IMR-90 (cell line): ENCODE data around the gene RSBN1. TPM values are rescaled to one million over a fixed set of nuclear protein-coding genes. Genes with fewer than 3 reads are reported as not detected.

Experiments used
- ATAC-seq: fragments of 200-7000 bp; cut with Tn5 transposase; 2 replicates; pipeline ENCODE4 v1.9.1; 2020; ENCODE audit warnings: low read depth, mild to moderate bottlenecking, moderate library complexity
- BruUV-seq: library from RNA; stranded (reverse); fragments of 400-500 nt; replicated peaks from 2 replicates; lab custom pipeline; 2021; lab: Mats Ljungman, UMichigan
- CTCF ChIA-PET: fragments of 300-600 bp; formaldehyde crosslinking; extraction: SDS; loops from one replicate; lab custom pipeline; 2021; ENCODE audit warnings: antibody characterized with exemption; lab: Yijun Ruan, JAX
- POLR2A ChIA-PET: fragments of 300-600 bp; sonication (Branson Sonifier 250); formaldehyde crosslinking; loops from one replicate; lab custom pipeline; 2022; ENCODE audit warnings: antibody characterized with exemption; ENCODE audit not compliant: unreplicated experiment; lab: Charles Lee
- DNase-seq: peaks from one replicate; pipeline ENCODE4 v3.0.0; 2013
- H2AFZ ChIP-seq: replicated peaks from 2 replicates; pipeline ENCODE3; 2013; ENCODE audit warnings: low read length, mild to moderate bottlenecking; ENCODE audit not compliant: poor library complexity
- H2AK5ac ChIP-seq: 2 replicates; pipeline ENCODE4 v1.6.1; 2013; ENCODE audit warnings: low read depth, low read length, inconsistent platforms
- H2AK9ac ChIP-seq: replicated peaks from 2 replicates; pipeline ENCODE3; 2013; ENCODE audit warnings: mild to moderate bottlenecking, low read depth, low read length, moderate library complexity; ENCODE audit not compliant: poor library complexity
- H2BK120ac ChIP-seq: 2 replicates; pipeline ENCODE4 v1.6.1; 2013; ENCODE audit warnings: low read depth, low read length, inconsistent platforms
- H2BK15ac ChIP-seq: 3 replicates; pipeline ENCODE4 v1.6.1; 2013; ENCODE audit warnings: low read depth, low read length, inconsistent platforms
- H2BK20ac ChIP-seq: 2 replicates; pipeline ENCODE4 v1.6.1; 2013; ENCODE audit warnings: low read depth, mild to moderate bottlenecking, inconsistent platforms, low read length, moderate library complexity
- H2BK5ac ChIP-seq: 2 replicates; pipeline ENCODE4 v1.6.1; 2013; ENCODE audit warnings: mild to moderate bottlenecking, low read depth, low read length, inconsistent platforms; ENCODE audit not compliant: poor library complexity, severe bottlenecking
- H3K14ac ChIP-seq: replicated peaks from 2 replicates; pipeline ENCODE4 v1.6.1; 2013; ENCODE audit warnings: low read depth, low read length, inconsistent platforms
- H3K18ac ChIP-seq: 2 replicates; pipeline ENCODE4 v1.6.1; 2013; ENCODE audit warnings: low read depth, low read length, control low read depth
- H3K23ac ChIP-seq: 2 replicates; pipeline ENCODE4 v1.6.1; 2013; ENCODE audit warnings: low read depth, low read length, inconsistent platforms
- H3K27ac ChIP-seq: 2 replicates; pipeline ENCODE4 v1.5.1; 2013; ENCODE audit warnings: mild to moderate bottlenecking, control low read depth, low read length; ENCODE audit not compliant: insufficient read depth
- H3K27me3 ChIP-seq: 2 replicates; pipeline ENCODE4 v1.6.1; 2013; ENCODE audit warnings: low read length; ENCODE audit not compliant: control insufficient read depth, insufficient read depth
- H3K36me3 ChIP-seq: 2 replicates; pipeline ENCODE4 v1.6.1; 2013; ENCODE audit warnings: low read length, mixed read lengths; ENCODE audit not compliant: control insufficient read depth, insufficient read depth
- H3K4ac ChIP-seq: 2 replicates; pipeline ENCODE4 v1.6.1; 2013; ENCODE audit warnings: low read depth, low read length, inconsistent platforms
- H3K4me1 ChIP-seq: 2 replicates; pipeline ENCODE4 v1.6.1; 2013; ENCODE audit warnings: low read length, mixed read lengths; ENCODE audit not compliant: control insufficient read depth, insufficient read depth
- H3K4me2 ChIP-seq: 2 replicates; pipeline ENCODE4 v1.6.1; 2013; ENCODE audit warnings: low read depth, mild to moderate bottlenecking, control low read depth, low read length, moderate library complexity
- H3K4me3 ChIP-seq: 2 replicates; pipeline ENCODE4 v1.5.1; 2013; ENCODE audit warnings: low read depth, mild to moderate bottlenecking, control low read depth, low read length, moderate library complexity; ENCODE audit not compliant: insufficient read depth
- H3K56ac ChIP-seq: 2 replicates; pipeline ENCODE4 v1.6.1; 2013; ENCODE audit warnings: low read length, inconsistent platforms; ENCODE audit not compliant: insufficient read depth; ENCODE audit errors: extremely low read depth
- H3K79me1 ChIP-seq, 2 experiments: 2 replicates each; pipeline ENCODE4 v1.6.1; 2013; ENCODE audit warnings: low read length in 2 of 2, inconsistent platforms in 1 of 2, low read depth in 1 of 2
- H3K9ac ChIP-seq: 2 replicates; pipeline ENCODE4 v1.6.1; 2013; ENCODE audit warnings: low read depth, low read length, control low read depth
- H3K9me1 ChIP-seq: 2 replicates; pipeline ENCODE4 v1.6.1; 2013; ENCODE audit warnings: low read length, inconsistent platforms; ENCODE audit not compliant: insufficient read depth
- H3K9me3 ChIP-seq: 2 replicates; pipeline ENCODE4 v1.6.1; 2013; ENCODE audit warnings: low read length; ENCODE audit not compliant: control insufficient read depth, insufficient read depth
- H4K20me1 ChIP-seq: 2 replicates; pipeline ENCODE4 v1.6.1; 2013; ENCODE audit warnings: low read length, inconsistent platforms; ENCODE audit not compliant: insufficient read depth
- H4K5ac ChIP-seq: 2 replicates; pipeline ENCODE4 v1.6.1; 2013; ENCODE audit warnings: mild to moderate bottlenecking, low read depth, low read length, control low read depth
- H4K8ac ChIP-seq, 2 experiments: 2 replicates each; pipeline ENCODE4 v1.6.1; 2013; ENCODE audit warnings: low read depth in 2 of 2, low read length in 2 of 2, control low read depth in 1 of 2, inconsistent platforms in 1 of 2
- H4K91ac ChIP-seq: 2 replicates; pipeline ENCODE4 v1.6.1; 2013; ENCODE audit warnings: low read depth, low read length, inconsistent platforms; ENCODE audit not compliant: insufficient read depth
- BHLHE40 ChIP-seq: fragments of 150-350 bp; IDR thresholded peaks from 2 replicates; pipeline ENCODE4 v1.6.1; 2016; ENCODE audit warnings: mild to moderate bottlenecking, low read depth, low read length
- CHD1 ChIP-seq: IDR thresholded peaks from 2 replicates; pipeline ENCODE4 v1.6.1; 2012; ENCODE audit warnings: low read depth, low read length, improper control_type of control experiment
- MAFK ChIP-seq: IDR thresholded peaks from 2 replicates; pipeline ENCODE4 v1.6.1; 2012; ENCODE audit warnings: low read depth, low read length, improper control_type of control experiment
- MAZ ChIP-seq: IDR thresholded peaks from 2 replicates; pipeline ENCODE4 v1.6.1; 2012; ENCODE audit warnings: low read depth, mild to moderate bottlenecking, low read length, improper control_type of control experiment, moderate library complexity, borderline replicate concordance
- MXI1 ChIP-seq: IDR thresholded peaks from 2 replicates; pipeline ENCODE4 v1.6.1; 2012; ENCODE audit warnings: low read depth, mild to moderate bottlenecking, low read length, moderate library complexity, borderline replicate concordance
- POLR2A ChIP-seq: IDR thresholded peaks from 2 replicates; pipeline ENCODE4 v1.6.1; 2012; ENCODE audit warnings: mild to moderate bottlenecking, low read depth, low read length
- RAD21 ChIP-seq: IDR thresholded peaks from 2 replicates; pipeline ENCODE4 v1.6.1; 2012; ENCODE audit warnings: low read length, improper control_type of control experiment
- RCOR1 ChIP-seq: IDR thresholded peaks from 2 replicates; pipeline ENCODE4 v1.6.1; 2012; ENCODE audit warnings: mild to moderate bottlenecking, low read length, improper control_type of control experiment; ENCODE audit not compliant: insufficient replicate concordance
- RFX5 ChIP-seq: IDR thresholded peaks from 2 replicates; pipeline ENCODE4 v1.8.0; 2012; ENCODE audit warnings: low read depth, mild to moderate bottlenecking, low read length, moderate library complexity
- SMC3 ChIP-seq: fragments of 150-350 bp; IDR thresholded peaks from 2 replicates; pipeline ENCODE4 v1.6.1; 2016; ENCODE audit warnings: low read depth, mild to moderate bottlenecking, antibody characterized with exemption, low read length, moderate library complexity
- WGBS, 2 experiments: methylation state at CpG; one replicate each; pipeline versions ENCODE4 v1.1.5 to v1.1.7; 2013; ENCODE audit warnings: missing lambda C conversion rate in 2 of 2; ENCODE audit not compliant: insufficient read length in 1 of 2; ENCODE audit errors: extremely low coverage in 2 of 2; 5-methylcytosine and 5-hydroxymethylcytosine counted together
- dilution Hi-C: fragments of 300-500 bp; cut with HindIII; formaldehyde crosslinking; loops from one replicate; pipeline ENCODE4 v1.14.3; 2018; ENCODE audit warnings: low sequenced_read_pairs; ENCODE audit not compliant: unreplicated experiment
- in situ Hi-C: fragments of 300-500 bp; cut with MboI; formaldehyde crosslinking; loops from 3 replicates; pipeline ENCODE4 v1.14.3; 2019; ENCODE audit warnings: low sequenced_read_pairs, inconsistent platforms, mixed read lengths
- intact Hi-C: fragments of 100-400 bp; cut with micrococcal nuclease; formaldehyde crosslinking; loops from 2 replicates; pipeline ENCODE4 v1.10.0; 2022
- polyA plus RNA-seq, 3 experiments: library from polyadenylated mRNA; depleted of rRNA; stranded (reverse); fragments of >200 nt; gene quantifications; 2 replicates each; pipeline ENCODE4 v1.2.3, GENCODE V29; 2012; ENCODE audit warnings: low replicate concordance in 1 of 3
- total RNA-seq: library from RNA; depleted of rRNA; stranded (reverse); fragments of >200 nt; gene quantifications from 2 replicates; pipeline ENCODE4 v1.2.3, GENCODE V29; 2012
- TF ChIP-seq, protein P1 (sequence below): conservative IDR thresholded peaks from 2 replicates; pipeline ENCODE4 v1.5.1; 2012; ENCODE audit warnings: mild to moderate bottlenecking, low read depth, low read length, improper control_type of control experiment
- TF ChIP-seq, protein P2 (sequence below): fragments of 150-350 bp; IDR thresholded peaks from 2 replicates; pipeline ENCODE4 v1.6.1; 2017; ENCODE audit warnings: mild to moderate bottlenecking, antibody characterized with exemption, low read length, low read depth

The RSBN1 gene
- total and polyA plus RNA-seq, 2 of the 4 experiments (the other 2 are of a cell fraction), result 5.3 to 11.7 TPM

DNA sequence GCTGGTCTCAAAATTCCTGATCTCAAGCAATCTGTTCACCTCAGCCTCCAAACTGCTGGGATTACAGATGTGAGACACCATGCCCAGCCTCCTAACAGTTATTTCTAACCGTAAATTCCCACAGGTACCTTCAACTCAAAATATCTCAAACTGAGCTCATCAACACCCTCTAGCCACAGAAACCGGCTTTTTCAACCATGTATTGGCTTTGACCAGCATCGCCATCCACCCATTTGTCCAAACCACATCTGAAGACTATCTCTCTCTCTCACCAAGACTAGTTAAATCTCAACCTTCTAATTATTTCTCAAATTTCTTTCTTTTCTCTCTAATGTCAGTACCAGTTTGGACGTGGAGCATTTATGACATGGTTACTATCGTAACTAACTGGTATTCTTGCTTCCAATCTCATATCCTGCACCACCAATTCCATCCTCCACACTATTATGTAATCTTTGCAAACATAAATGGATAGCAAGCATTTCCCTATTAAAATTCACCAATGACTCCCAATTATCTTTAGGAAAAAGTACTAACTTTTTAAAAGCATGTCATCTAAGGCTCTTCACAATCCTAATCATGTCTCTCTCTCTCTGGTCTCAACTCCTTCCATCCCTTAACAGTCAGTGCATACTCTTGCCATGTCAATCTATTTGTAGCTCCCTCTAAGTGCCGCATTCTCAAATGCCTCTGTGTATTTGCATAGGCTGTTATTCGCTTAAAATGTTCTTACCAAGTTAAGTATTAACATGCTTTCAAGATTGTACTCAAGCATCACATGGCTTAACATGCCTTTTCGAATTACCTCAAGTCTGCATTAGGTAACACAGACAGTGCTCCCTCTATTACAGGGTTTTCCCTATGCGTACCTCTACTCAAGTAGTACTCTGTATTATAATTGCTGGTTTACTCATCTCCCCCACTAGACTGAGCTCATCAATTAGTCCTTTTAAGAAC lies 18.1 kb downstream of the RSBN1 start (continued):
- TF ChIP-seq MXI1 (no peak), MAZ (no peak)

DNA sequence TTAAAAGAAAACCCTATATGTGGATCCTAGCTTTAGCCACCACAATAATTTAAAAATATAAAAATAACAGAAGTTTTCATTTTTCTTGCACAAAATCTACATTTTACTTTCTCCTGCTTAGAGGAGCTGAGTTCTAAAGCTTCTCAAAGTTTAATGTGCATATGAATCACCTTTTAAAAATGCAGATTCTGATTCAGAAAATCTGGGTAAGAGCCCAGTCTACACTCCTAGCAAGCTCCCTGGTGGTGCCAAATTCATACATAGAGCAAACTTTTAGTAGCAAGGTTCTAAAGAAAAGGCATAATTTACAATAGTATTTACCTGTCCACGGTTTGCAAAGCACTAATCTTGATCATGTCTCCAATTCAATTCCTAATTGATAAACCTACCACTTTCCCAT lies 19.3 kb downstream of the RSBN1 start:
- BruUV-seq, result no TSS peak
- H4K8ac ChIP-seq, result no peak overlapping the region
- H2BK5ac ChIP-seq, result no peak overlapping the region
- intact Hi-C loops, result no loop called here
- no peaks in the 10 kb centered on the region for H3K27me3 ChIP-seq
- H2BK120ac ChIP-seq, result no peak overlapping the region
- in situ Hi-C loops, result no loop called here
- H3K9ac ChIP-seq, result no peak overlapping the region
- no peak overlapping the region for H3K14ac ChIP-seq
- ATAC-seq (peak; percentile 88), DNase-seq (peak; percentile 70)
- H3K4me2 ChIP-seq, result no peak overlapping the region
- H2AK9ac ChIP-seq, result no peak overlapping the region
- no peak overlapping the region for H4K5ac ChIP-seq
- no peak overlapping the region for H2BK15ac ChIP-seq
- no peak overlapping the region for H2BK20ac ChIP-seq
- no peak overlapping the region for H4K91ac ChIP-seq
- no peak overlapping the region for H3K27ac ChIP-seq
- peaks cover 4% of the 10 kb centered on the region; the same call in 1 of the 2 replicates for H3K4me1 ChIP-seq
- H3K18ac ChIP-seq, result no peak overlapping the region
- H3K9me1 ChIP-seq, result peaks cover 12% of the 10 kb centered on the region
- H3K56ac ChIP-seq, result no peak overlapping the region
- H3K4ac ChIP-seq, result no peak overlapping the region
- WGBS, 2 experiments, result no CpG with 5 or more reads among the region's 1 CpG
- dilution Hi-C loops, result no loop called here
- H3K79me1 ChIP-seq, result peaks cover 41 to 57% of the 10 kb centered on the region in 2 experiments
- no peak overlapping the region for H2AFZ ChIP-seq
- no peak overlapping the region for H3K4me3 ChIP-seq
- ChIA-PET CTCF (interaction anchor here (0.6 kb wide), 1 partner anchor 1062 kb away, joined by 5 read pairs; no protein-coding TSS in a partner anchor), POLR2A (no interaction called here)
- peaks cover 11% of the 10 kb centered on the region for H3K36me3 ChIP-seq
- H4K20me1 ChIP-seq, result peaks cover 17% of the 10 kb centered on the region; the same call in 1 of the 2 replicates
- no peak overlapping the region for H2AK5ac ChIP-seq
- H3K23ac ChIP-seq, result no peak overlapping the region
- H3K9me3 ChIP-seq, result no peaks in the 10 kb centered on the region
- TF ChIP-seq, protein P1, sequence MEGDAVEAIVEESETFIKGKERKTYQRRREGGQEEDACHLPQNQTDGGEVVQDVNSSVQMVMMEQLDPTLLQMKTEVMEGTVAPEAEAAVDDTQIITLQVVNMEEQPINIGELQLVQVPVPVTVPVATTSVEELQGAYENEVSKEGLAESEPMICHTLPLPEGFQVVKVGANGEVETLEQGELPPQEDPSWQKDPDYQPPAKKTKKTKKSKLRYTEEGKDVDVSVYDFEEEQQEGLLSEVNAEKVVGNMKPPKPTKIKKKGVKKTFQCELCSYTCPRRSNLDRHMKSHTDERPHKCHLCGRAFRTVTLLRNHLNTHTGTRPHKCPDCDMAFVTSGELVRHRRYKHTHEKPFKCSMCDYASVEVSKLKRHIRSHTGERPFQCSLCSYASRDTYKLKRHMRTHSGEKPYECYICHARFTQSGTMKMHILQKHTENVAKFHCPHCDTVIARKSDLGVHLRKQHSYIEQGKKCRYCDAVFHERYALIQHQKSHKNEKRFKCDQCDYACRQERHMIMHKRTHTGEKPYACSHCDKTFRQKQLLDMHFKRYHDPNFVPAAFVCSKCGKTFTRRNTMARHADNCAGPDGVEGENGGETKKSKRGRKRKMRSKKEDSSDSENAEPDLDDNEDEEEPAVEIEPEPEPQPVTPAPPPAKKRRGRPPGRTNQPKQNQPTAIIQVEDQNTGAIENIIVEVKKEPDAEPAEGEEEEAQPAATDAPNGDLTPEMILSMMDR, result no peak
- TF ChIP-seq MXI1, result no peak
- no peak for TF ChIP-seq RAD21
- TF ChIP-seq MAFK, result no peak
- TF ChIP-seq CHD1, result no peak
- TF ChIP-seq, protein P2, sequence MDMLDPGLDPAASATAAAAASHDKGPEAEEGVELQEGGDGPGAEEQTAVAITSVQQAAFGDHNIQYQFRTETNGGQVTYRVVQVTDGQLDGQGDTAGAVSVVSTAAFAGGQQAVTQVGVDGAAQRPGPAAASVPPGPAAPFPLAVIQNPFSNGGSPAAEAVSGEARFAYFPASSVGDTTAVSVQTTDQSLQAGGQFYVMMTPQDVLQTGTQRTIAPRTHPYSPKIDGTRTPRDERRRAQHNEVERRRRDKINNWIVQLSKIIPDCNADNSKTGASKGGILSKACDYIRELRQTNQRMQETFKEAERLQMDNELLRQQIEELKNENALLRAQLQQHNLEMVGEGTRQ, result no peak
- TF ChIP-seq SMC3, result no peak
- TF ChIP-seq RCOR1, result no peak
- no peak for TF ChIP-seq BHLHE40
- TF ChIP-seq POLR2A, result no peak
- TF ChIP-seq RFX5, result no peak
- TF ChIP-seq MAZ, result no peak
